Kidney epithelial cell (primary cell): ENCODE data around the gene TESK2. TPM values are rescaled to one million over a fixed set of nuclear protein-coding genes. Genes with fewer than 3 reads are reported as not detected.

ENCODE experiments used
- DNase-seq: peaks from one replicate; pipeline ENCODE4 v3.0.0-alpha.2; 2010; ENCODE audit warnings: low read depth
- H3K27me3 ChIP-seq: 2 replicates; pipeline ENCODE4 v1.6.0; 2011; ENCODE audit warnings: low read length; ENCODE audit not compliant: control insufficient read depth, insufficient read depth
- H3K36me3 ChIP-seq: 2 replicates; pipeline ENCODE4 v1.5.1; 2011; ENCODE audit warnings: low read length; ENCODE audit not compliant: control insufficient read depth, insufficient read depth
- H3K4me3 ChIP-seq: 2 replicates; pipeline ENCODE4 v1.5.1; 2011; ENCODE audit warnings: low read depth, mild to moderate bottlenecking, control low read depth, low read length
- total RNA-seq: library from RNA; depleted of rRNA; stranded (reverse); fragments of >200 nt; gene quantifications from 2 replicates; pipeline ENCODE4 v1.2.3, GENCODE V29; 2015
- TF ChIP-seq, protein P1 (sequence below): IDR thresholded peaks from 2 replicates; pipeline ENCODE4 v1.5.1; 2011; ENCODE audit warnings: mild to moderate bottlenecking, moderate library complexity, low read length, control low read depth, inconsistent platforms; ENCODE audit not compliant: insufficient read depth, poor library complexity, severe bottlenecking

TESK2 gene
- total RNA-seq, 1 donor from 2014 or later: 2.5 TPM

DNA sequence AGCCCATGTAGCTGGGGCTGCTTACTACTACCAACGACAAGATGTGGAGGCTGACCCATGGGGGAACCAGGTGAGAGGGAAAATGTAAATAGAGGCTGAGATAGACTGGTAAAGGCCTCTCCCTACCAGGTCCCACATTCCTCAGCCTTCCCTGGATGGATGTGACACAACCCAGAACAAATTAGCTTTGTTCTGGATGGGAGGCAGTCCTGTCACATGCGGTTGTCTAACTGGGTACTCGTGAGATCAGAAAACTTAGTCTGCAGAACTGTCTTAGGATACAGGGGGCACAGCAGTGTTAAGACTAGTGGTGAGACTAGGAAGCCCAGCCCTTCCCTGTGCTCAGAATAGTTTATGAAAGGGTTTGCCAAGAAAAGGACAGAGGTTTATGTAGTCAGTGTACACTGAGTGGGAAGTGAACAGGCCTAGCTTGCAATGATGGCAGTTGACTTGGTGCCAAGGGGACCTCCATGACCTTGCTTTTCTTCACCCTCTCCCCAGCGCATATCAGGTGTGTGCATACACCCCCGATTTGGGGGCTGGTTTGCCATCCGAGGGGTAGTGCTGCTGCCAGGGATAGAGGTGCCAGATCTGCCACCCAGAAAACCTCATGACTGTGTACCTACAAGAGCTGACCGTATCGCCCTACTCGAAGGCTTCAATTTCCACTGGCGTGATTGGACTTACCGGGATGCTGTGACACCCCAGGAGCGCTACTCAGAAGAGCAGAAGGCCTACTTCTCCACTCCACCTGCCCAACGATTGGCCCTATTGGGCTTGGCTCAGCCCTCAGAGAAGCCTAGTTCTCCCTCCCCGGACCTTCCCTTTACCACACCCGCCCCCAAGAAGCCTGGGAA lies 17.6 kb upstream of the TESK2 start:
- Histone ChIP-seq H3K4me3 (no peak overlapping the region), H3K36me3 (no peaks in the 10 kb centered on the region), H3K27me3 (no peaks in the 10 kb centered on the region)
- TF ChIP-seq, protein P1, sequence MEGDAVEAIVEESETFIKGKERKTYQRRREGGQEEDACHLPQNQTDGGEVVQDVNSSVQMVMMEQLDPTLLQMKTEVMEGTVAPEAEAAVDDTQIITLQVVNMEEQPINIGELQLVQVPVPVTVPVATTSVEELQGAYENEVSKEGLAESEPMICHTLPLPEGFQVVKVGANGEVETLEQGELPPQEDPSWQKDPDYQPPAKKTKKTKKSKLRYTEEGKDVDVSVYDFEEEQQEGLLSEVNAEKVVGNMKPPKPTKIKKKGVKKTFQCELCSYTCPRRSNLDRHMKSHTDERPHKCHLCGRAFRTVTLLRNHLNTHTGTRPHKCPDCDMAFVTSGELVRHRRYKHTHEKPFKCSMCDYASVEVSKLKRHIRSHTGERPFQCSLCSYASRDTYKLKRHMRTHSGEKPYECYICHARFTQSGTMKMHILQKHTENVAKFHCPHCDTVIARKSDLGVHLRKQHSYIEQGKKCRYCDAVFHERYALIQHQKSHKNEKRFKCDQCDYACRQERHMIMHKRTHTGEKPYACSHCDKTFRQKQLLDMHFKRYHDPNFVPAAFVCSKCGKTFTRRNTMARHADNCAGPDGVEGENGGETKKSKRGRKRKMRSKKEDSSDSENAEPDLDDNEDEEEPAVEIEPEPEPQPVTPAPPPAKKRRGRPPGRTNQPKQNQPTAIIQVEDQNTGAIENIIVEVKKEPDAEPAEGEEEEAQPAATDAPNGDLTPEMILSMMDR: peak; percentile 3
- DNase-seq: no peak

DNA sequence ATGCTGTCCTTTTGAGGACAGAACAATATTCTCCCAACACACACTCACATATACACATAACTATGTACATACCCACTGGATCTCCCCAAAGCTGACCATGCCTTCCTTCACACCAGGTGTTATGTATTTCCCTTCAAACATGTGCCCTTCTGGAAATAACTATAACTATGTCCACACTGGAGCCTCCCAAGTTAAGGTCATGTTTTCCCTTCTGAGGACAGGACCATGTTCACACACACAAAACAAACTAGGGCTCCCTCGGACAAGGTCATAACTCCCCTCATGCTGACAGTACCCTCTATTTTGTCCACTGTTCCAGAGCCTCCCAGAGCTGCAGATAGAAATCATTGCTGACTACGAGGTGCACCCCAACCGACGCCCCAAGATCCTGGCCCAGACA lies 16.9 kb upstream of the TESK2 start:
- TF ChIP-seq, protein P1: no peak
- Histone ChIP-seq H3K27me3 (no peaks in the 10 kb centered on the region), H3K4me3 (no peak overlapping the region), H3K36me3 (no peaks in the 10 kb centered on the region)
- no peak for DNase-seq

DNA sequence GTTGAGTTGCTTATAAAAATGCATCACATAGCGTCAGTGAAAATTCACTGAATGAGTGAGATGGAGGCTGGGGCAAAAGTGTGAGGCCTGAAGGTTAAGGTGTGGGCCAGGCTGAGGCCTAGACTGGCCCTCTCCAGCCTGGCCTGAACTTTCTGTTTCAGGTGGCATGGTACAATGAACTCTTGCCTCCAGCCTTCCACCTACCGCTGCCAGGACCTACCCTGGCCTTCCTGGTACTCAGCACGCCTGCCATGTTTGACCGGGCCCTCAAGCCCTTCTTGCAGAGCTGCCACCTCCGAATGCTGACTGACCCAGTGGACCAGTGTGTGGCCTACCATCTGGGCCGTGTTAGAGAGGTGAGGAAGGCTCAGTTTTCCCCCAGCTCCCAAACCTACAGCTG lies 16.2 kb upstream of the TESK2 start:
- no peak for DNase-seq
- Histone ChIP-seq H3K27me3 (no peaks in the 10 kb centered on the region), H3K36me3 (no peaks in the 10 kb centered on the region), H3K4me3 (no peak overlapping the region)
- TF ChIP-seq, protein P1: no peak

- Histone ChIP-seq H3K27me3 (no peaks in the 10 kb centered on the region), H3K36me3 (no peaks in the 10 kb centered on the region), H3K4me3 (no peak overlapping the region)
- no peak for DNase-seq
- TF ChIP-seq, protein P1: no peak
Observed at GRCh38 chr1:45503462-45504360, 12.7 kb upstream of the TESK2 start.

DNA sequence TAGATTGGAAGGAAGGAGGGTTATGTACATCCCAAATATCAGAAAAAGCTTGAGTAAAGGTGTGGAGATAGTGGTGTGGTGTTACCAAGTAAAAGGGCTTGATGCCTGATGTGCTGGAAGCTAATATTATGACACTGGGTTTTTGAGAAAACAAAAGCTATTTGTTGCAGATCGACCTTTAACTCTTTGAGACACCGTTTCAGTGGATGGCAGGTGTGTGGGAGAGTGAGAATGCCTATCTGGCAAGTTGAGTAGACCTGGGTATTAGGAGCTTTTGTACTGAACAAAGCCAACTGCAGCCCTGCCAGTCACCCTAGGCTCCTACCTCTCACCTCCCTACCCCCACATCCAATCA lies 10.5 kb upstream of the TESK2 start:
- Histone ChIP-seq H3K27me3 (no peaks in the 10 kb centered on the region), H3K36me3 (no peaks in the 10 kb centered on the region), H3K4me3 (no peak overlapping the region)
- TF ChIP-seq, protein P1: no peak
- DNase-seq: no peak

DNA sequence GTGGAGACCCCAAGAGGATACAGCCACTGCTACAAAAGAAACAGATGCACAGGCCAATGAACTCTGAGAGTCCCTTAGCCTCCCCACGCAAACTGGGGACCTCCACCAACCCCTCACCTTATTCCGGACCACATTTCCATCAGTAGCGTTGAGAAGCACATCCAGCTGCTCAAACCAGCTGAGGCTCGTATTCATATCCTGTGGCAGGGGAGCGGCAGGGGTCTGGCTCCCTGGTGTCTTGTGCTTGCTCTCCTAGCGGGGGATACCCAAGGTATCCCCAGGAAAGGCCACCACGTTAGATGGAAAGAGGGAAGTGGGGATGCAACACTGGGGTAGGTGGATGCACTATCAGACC lies 8.4 kb upstream of the TESK2 start:
- Histone ChIP-seq H3K36me3 (no peaks in the 10 kb centered on the region), H3K4me3 (peak overlapping the region; percentile 46), H3K27me3 (no peaks in the 10 kb centered on the region)
- TF ChIP-seq, protein P1: no peak
- no peak for DNase-seq
